AG08396 (cell line): Measurements from ENCODE around the gene SORD.

Experiments used
- DNase-seq: peaks from one replicate; pipeline ENCODE4 v3.0.0; 2012; ENCODE audit warnings: low spot score, mixed read lengths

The SORD gene

DNA sequence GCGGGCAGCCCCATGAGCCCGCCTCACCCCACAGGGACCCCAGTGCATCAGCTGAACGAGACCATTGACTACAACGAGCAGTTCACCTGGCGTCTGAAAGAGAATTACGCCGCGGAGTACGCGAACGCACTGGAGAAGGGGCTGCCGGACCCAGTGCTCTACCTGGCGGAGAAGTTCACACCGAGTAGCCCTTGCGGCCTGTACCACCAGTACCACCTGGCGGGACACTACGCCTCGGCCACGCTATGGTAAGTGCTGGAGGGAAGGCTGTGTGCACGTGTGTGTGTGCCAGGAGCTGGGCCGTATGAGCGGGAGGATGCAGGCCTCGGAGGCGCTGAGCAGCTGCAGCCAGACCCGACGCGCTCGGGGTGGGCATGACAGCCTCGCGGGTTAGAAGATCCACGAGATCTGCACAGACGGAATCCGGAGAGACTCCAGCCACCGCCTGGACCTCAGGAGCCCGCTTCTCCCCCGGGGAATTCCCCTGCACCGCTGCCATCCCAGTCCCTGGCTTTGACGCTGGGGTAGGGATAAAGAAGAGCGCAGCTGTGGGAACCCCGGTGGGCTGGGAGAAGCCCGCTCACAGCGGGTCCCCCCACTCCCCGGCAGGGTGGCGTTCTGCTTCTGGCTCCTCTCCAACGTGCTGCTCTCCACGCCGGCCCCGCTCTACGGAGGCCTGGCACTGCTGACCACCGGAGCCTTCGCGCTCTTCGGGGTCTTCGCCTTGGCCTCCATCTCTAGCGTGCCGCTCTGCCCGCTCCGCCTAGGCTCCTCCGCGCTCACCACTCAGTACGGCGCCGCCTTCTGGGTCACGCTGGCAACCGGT, 93.7 kb downstream of the SORD start:
- no peak for DNase-seq

DNA sequence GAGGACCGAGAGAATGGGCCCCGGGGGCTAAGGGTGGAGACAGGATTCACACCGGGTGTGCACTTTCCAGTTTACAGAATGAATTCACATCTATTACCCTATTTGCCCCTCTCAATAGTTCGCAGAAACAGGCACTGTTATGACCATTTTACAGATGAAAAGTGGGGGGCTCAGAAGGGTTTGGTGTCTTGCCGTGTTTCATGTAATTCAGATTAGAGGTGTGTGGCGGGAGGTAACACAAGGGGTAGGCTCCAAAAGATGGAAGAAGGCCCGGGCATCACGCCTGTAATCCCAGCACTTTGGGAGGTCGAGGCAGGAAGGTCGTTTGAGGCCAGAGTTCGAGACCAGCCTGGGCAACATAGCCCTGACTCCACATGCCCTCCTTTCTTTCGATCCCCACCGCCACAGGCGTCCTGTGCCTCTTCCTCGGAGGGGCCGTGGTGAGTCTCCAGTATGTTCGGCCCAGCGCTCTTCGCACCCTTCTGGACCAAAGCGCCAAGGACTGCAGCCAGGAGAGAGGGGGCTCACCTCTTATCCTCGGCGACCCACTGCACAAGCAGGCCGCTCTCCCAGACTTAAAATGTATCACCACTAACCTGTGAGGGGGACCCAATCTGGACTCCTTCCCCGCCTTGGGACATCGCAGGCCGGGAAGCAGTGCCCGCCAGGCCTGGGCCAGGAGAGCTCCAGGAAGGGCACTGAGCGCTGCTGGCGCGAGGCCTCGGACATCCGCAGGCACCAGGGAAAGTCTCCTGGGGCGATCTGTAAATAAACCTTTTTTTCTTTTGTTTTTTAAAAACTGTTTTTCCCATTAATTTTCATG, 94.5 kb downstream of the SORD start:
- no peak for DNase-seq

- peak; percentile 93 for DNase-seq
Observed at GRCh38 chr15:45118131-45118588, 95.2 kb downstream of the SORD start.

GRCh38 chr15:45118996-45119395, 96.0 kb downstream of the SORD start:
- no peak for DNase-seq

GRCh38 chr15:45120081-45120972, 97.3 kb downstream of the SORD start:
- DNase-seq: no peak

DNA sequence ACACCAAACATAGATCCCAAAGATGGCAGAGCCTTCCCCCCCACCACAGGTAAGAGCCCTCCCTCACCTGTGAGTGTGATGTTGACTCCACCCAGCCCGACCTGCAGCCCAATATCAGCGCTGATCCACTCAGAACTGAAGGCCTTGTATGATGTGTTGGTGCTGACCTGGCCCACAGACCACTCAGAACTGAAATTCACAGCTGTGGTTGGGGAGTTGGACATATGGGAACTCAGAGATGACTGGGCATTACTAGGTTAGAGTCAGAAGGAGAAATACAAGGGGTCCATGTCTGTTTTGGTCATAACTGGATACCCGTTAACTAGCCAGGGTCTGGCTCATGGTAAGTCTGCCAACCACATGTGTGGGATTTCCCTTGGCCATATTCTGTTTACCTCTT, 98.0 kb downstream of the SORD start:
- DNase-seq: no peak

GRCh38 chr15:45121706-45122417, 98.9 kb downstream of the SORD start:
- peak; percentile 86 for DNase-seq

DNA sequence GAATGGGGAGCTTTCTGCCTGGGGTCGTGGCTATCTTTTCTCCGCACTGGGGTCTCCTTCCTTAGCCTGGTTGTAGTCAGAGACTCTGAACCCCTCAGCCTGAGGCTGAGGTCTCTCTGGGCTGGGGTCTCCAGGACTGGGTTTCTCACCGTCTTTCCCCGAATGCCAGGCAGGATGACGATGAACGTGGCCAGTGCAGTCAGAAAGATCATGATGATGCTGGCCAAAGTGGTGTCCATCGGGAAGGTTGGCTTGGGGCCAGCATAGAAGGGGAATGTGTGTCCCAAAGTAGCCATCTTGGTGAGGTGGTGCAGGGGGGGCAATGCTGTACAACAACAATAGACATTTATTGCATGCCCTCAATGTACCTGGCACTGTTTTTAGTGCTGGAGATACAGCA, 99.7 kb downstream of the SORD start:
- no peak for DNase-seq

DNA sequence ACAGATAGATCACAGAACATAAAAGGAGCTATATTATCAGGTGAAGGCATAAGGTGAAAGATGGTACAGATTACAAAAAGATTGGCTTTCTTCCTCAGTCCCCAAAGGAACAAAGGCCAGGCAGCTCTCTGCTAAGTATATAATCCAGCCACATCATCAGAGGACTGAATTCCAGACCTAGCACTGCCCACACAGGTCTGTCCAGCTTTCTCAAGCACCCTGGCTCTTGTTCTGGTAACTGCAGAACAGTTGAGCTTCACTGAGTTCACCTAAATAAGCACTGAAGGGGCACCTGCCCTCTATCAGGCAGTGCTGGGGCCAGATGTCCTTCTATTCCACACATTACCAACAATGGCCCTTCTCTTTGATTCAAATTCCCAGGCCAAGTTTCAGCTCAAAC, 100.4 kb downstream of the SORD start:
- DNase-seq: no peak

DNA sequence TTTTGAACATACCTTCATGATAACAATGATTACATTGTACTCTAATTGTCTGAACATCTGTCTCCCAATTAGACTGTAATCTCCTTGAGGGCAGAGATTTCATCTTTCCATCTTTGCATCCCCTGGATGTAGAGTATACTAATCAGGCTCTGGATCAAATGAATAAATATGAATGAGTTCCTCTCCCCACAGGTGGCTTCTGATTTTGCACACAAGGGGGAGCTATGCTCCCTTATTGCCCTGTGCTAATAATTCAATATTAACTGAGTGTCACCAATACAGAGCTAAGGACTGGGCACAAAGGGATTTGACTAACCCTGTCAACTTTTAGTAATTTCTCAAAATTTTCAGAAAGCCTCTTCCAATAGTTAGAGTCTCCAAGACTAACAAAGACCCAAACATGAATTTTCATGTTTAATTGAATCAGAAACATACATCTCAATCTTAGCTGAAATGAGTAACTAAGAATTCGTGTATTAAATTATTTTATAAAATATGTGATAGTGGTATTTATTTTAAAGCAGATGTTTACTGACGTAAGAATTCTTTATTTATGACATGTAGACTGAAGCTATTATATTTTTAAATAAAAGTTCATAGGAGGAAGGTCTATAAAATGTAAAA, 103.7 kb downstream of the SORD start:
- DNase-seq: no peak
